Endodermal cell (in vitro differentiated cells): Measurements from ENCODE around the gene C3orf49. TPM values are rescaled to one million over a fixed set of nuclear protein-coding genes. Genes with fewer than 3 reads are reported as not detected.
A peak's percentile ranks its signal among the peaks of the same experiment; 100 is the strongest.

ENCODE experiments used
- DNase-seq: peaks from one replicate; pipeline ENCODE4 v3.0.0-alpha.2; 2017
- H3K27ac ChIP-seq: 2 replicates; pipeline ENCODE4 v1.5.1; 2013; ENCODE audit warnings: mild to moderate bottlenecking, low read depth, low read length, moderate library complexity
- H3K27me3 ChIP-seq: 2 replicates; pipeline ENCODE4 v1.6.1; 2013; ENCODE audit warnings: mild to moderate bottlenecking, low read length, moderate library complexity; ENCODE audit not compliant: insufficient read depth, control insufficient read depth, poor library complexity, severe bottlenecking
- H3K36me3 ChIP-seq: 2 replicates; pipeline ENCODE4 v1.7.0; 2013; ENCODE audit warnings: mild to moderate bottlenecking, low read length, moderate library complexity; ENCODE audit not compliant: control insufficient read depth, insufficient read depth
- H3K4me1 ChIP-seq: one replicate; pipeline ENCODE4 v1.7.0; 2013; ENCODE audit warnings: low read length; ENCODE audit not compliant: control insufficient read depth, insufficient read depth
- H3K4me3 ChIP-seq: 2 replicates; pipeline ENCODE4 v1.5.1; 2013; ENCODE audit warnings: mild to moderate bottlenecking, low read length, moderate library complexity
- H3K9ac ChIP-seq: 2 replicates; pipeline ENCODE4 v1.6.1; 2013; ENCODE audit warnings: mild to moderate bottlenecking, low read length, moderate library complexity; ENCODE audit not compliant: poor library complexity, severe bottlenecking; ENCODE audit errors: extremely low read depth
- H3K9me3 ChIP-seq: 2 replicates; pipeline ENCODE4 v1.6.1; 2013; ENCODE audit warnings: mild to moderate bottlenecking, low read length, moderate library complexity; ENCODE audit not compliant: control insufficient read depth
- H3K27ac Mint-ChIP-seq: 2 replicates; pipeline ENCODE4 v1.8.0; 2020; ENCODE audit warnings: mixed read lengths
- H3K27me3 Mint-ChIP-seq: 2 replicates; pipeline ENCODE4 v1.8.0; 2021; ENCODE audit warnings: mild to moderate bottlenecking, mixed read lengths; ENCODE audit not compliant: insufficient read depth
- H3K36me3 Mint-ChIP-seq: 2 replicates; pipeline ENCODE4 v1.8.0; 2020; ENCODE audit warnings: low read depth, mixed read lengths
- H3K4me1 Mint-ChIP-seq: 2 replicates; pipeline ENCODE4 v1.8.0; 2020; ENCODE audit warnings: mixed read lengths
- H3K4me3 Mint-ChIP-seq: 2 replicates; pipeline ENCODE4 v1.8.0; 2020; ENCODE audit warnings: mild to moderate bottlenecking, moderate library complexity, mixed read lengths
- H3K9me3 Mint-ChIP-seq: 2 replicates; pipeline ENCODE4 v1.8.0; 2020; ENCODE audit warnings: mild to moderate bottlenecking, mixed read lengths
- WGBS, 2 experiments: methylation state at CpG; one replicate each; pipeline versions ENCODE4 v1.1.5 to v1.1.7; 2013; ENCODE audit warnings: missing lambda C conversion rate in 2 of 2, mixed read lengths in 1 of 2; ENCODE audit not compliant: insufficient coverage in 1 of 2, insufficient read length in 1 of 2; 5-methylcytosine and 5-hydroxymethylcytosine counted together
- total RNA-seq, 2 donors: library from RNA; stranded (reverse); fragmentation: NEBNext Ultra II Directional in 1 of 2; extraction: Animal tissue kit (Norgen Biotek cat#: 25700) in 1 of 2; gene quantifications; 2 replicates in 1 of 2; 3 replicates in 1 of 2; pipeline ENCODE4 v1.2.1, GENCODE V29; 2021
- TF ChIP-seq, protein P1 (sequence below): fragments of 200-600 bp; sonication (generic); conservative IDR thresholded peaks from 2 replicates; pipeline ENCODE4 v1.5.0; 2021; ENCODE audit warnings: antibody characterized with exemption, mild to moderate bottlenecking

C3orf49 gene
- total RNA-seq, 2 donors from 2014 or later, result not detected

- H3K27me3 Mint-ChIP-seq, result no peaks in the 10 kb centered on the region
- no peak overlapping the region for H3K4me3 ChIP-seq
- H3K4me1 Mint-ChIP-seq, result peaks cover 30% of the 10 kb centered on the region
- peak overlapping the region; percentile 16 for H3K27ac Mint-ChIP-seq
- H3K27me3 ChIP-seq, result no peaks in the 10 kb centered on the region
- no peaks in the 10 kb centered on the region for H3K9me3 Mint-ChIP-seq
- no peak overlapping the region for H3K4me3 Mint-ChIP-seq
- peaks cover 14% of the 10 kb centered on the region for H3K36me3 ChIP-seq
- 93 to 100% methylated on average over 1 of the region's 1 CpG for WGBS, 2 experiments
- no peak overlapping the region for H3K27ac ChIP-seq
- TF ChIP-seq, protein P1, sequence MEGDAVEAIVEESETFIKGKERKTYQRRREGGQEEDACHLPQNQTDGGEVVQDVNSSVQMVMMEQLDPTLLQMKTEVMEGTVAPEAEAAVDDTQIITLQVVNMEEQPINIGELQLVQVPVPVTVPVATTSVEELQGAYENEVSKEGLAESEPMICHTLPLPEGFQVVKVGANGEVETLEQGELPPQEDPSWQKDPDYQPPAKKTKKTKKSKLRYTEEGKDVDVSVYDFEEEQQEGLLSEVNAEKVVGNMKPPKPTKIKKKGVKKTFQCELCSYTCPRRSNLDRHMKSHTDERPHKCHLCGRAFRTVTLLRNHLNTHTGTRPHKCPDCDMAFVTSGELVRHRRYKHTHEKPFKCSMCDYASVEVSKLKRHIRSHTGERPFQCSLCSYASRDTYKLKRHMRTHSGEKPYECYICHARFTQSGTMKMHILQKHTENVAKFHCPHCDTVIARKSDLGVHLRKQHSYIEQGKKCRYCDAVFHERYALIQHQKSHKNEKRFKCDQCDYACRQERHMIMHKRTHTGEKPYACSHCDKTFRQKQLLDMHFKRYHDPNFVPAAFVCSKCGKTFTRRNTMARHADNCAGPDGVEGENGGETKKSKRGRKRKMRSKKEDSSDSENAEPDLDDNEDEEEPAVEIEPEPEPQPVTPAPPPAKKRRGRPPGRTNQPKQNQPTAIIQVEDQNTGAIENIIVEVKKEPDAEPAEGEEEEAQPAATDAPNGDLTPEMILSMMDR, result no peak
- H3K9me3 ChIP-seq, result no peaks in the 10 kb centered on the region
- H3K9ac ChIP-seq, result no peak overlapping the region
- H3K4me1 ChIP-seq, result peaks cover 8% of the 10 kb centered on the region
- H3K36me3 Mint-ChIP-seq, result peaks cover 23% of the 10 kb centered on the region
- no peak for DNase-seq
These were observed 48.1 kb downstream of the C3orf49 start for GRCh38 chr3:63867225-63867624.

GRCh38 chr3:63869940-63870614 lies 51.0 kb downstream of the C3orf49 start:
- H3K9ac ChIP-seq, result no peak overlapping the region
- 100% methylated on average over 1 to 3 of the region's 3 CpGs for WGBS, 2 experiments
- Mint-ChIP-seq H3K4me1 (peaks cover 26% of the 10 kb centered on the region), H3K27me3 (no peaks in the 10 kb centered on the region), H3K9me3 (no peaks in the 10 kb centered on the region), H3K4me3 (no peak overlapping the region), H3K36me3 (peaks cover 30% of the 10 kb centered on the region), H3K27ac (no peak overlapping the region)
- no peak overlapping the region for H3K27ac ChIP-seq
- no peak overlapping the region for H3K4me3 ChIP-seq
- H3K4me1 ChIP-seq, result peaks cover 14% of the 10 kb centered on the region
- H3K9me3 ChIP-seq, result no peaks in the 10 kb centered on the region
- no peaks in the 10 kb centered on the region for H3K27me3 ChIP-seq
- DNase-seq, result no peak
- peaks cover 14% of the 10 kb centered on the region for H3K36me3 ChIP-seq
- TF ChIP-seq, protein P1, result no peak

- TF ChIP-seq, protein P1, result no peak
- Mint-ChIP-seq H3K27ac (peak overlapping the region; percentile 12), H3K27me3 (no peaks in the 10 kb centered on the region), H3K9me3 (no peaks in the 10 kb centered on the region), H3K4me3 (no peak overlapping the region), H3K4me1 (peaks cover 25% of the 10 kb centered on the region), H3K36me3 (peaks cover 27% of the 10 kb centered on the region)
- peaks cover 14% of the 10 kb centered on the region for H3K36me3 ChIP-seq
- 86 to 98% methylated on average over 1 to 2 of the region's 2 CpGs for WGBS, 2 experiments
- H3K4me3 ChIP-seq, result no peak overlapping the region
- H3K4me1 ChIP-seq, result peaks cover 14% of the 10 kb centered on the region
- DNase-seq, result no peak
- H3K9ac ChIP-seq, result no peak overlapping the region
- no peaks in the 10 kb centered on the region for H3K9me3 ChIP-seq
- no peaks in the 10 kb centered on the region for H3K27me3 ChIP-seq
- H3K27ac ChIP-seq, result no peak overlapping the region
These were observed 51.5 kb downstream of the C3orf49 start for GRCh38 chr3:63870615-63871005.
